ENCODE data around the gene GSDME.
"Not testable (repeated sequence)": the region's sequence is repeated elsewhere in the genome, so short reads cannot be mapped to it uniquely, and the experiment has no call there.

Gene GSDME

DNA sequence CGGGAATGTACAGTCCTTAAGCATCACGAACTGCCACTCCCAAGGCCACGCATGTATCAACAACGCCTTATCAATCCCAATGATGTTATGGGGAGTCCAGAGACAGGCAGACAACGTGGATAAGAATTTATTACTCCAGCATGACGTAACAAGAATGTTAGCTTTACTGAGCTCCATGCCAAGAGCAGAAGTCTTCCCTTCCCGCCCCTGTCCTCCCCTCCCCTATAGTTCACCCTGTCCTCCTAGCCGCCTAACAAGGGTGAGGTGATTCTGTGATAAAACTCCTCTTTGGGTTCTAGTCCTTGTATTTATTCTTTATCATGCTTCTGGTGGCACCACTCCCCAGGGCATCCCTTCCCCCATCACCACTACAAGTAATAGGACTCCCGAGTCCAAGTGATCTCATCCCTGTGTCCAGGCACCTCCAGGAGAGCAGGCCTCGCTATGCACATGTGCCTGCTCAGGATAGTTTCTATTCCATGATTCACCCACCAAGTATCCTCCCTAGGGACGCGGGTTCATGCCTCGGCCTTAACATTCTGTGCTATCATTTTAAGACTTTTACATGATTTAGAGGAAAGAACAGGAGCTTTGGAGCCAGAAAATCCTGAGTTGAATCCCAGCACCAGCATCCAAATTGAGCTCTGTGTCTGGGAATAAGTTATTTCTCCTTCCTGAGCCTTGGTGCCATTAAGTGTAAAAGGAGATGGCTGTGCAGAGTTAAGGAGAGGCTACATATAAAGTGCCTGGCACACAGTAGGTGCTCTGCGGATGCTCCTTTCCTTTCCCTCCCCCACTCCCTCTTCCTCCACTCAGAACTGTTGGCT lies 15.4 kb downstream of the GSDME start:
- no peak for DNase-seq (ENCODE audit: low spot score)

GRCh38 chr7:24740871-24741270 lies 16.4 kb downstream of the GSDME start:
- no peak for DNase-seq (ENCODE audit: low spot score)

GRCh38 chr7:24739306-24739705 lies 18.0 kb downstream of the GSDME start:
- DNase-seq (ENCODE audit: low spot score) = no peak

DNA sequence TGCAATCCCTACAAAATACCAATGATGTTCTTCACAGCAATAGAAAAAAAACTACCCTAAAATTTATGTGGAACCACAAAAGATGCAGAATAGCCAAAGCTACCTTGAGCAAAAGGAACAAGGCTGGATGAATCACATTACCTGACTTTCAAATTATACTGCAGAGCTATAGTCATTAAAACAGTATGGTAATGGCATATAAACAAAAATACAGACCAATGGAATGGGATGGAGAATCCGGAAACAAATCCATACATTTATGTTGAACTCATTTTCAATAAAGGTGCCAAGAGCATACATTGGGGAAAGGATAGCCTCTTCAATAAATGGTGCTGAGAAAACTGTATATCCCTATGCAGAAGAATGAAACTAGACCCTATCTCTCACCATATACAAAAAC lies 18.7 kb downstream of the GSDME start:
- no peak for DNase-seq (ENCODE audit: low spot score)

GRCh38 chr7:24737281-24737680 lies 20.0 kb downstream of the GSDME start:
- no peak for DNase-seq (ENCODE audit: low spot score)

DNA sequence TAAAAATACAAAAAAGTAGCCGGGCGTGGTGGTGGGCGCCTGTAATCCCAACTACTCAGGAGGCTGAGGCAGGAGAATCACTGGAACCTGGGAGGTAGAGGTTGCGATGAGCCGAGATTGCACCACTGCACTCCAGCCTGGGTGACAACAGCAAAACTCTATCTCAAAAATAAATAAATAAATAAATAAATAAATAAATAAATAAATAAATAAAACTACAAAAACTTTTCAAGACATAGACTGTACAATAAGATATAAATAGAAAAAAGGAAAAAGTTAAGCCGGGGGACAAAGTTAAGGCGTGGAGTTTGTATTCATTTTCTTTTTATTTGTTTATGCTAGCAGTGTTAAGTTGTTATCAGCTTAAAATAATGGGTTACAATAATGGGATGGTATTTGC lies 21.7 kb downstream of the GSDME start:
- DNase-seq (ENCODE audit: low spot score) = not testable (repeated sequence)

GRCh38 chr7:24734306-24734705 lies 23.0 kb downstream of the GSDME start:
- no peak for DNase-seq (ENCODE audit: low spot score)

GRCh38 chr7:24733414-24734060 lies 23.7 kb downstream of the GSDME start:
- DNase-seq (ENCODE audit: low spot score) = no peak

- no peak for DNase-seq (ENCODE audit: low spot score)
These were observed 24.4 kb downstream of the GSDME start for GRCh38 chr7:24732646-24733413.

DNA sequence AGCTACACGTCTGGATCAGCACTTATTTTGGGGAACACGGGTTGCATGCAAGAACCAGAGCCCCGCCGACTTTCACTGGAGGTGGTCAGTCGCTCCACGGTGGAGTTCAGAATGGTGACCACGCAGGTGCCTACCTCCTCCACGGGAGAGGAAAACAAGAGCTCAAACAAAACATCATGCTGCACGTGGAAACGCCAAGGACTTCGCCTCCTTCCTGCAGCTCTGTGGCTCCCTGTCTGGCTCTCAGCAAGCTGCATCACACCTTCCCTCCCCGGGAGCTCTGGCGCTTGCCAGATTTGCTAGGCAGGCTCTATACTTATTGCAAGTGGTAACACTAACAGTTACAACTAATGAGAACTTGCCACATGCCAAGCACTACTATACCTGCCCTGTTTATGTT lies 26.0 kb downstream of the GSDME start:
- no peak for DNase-seq (ENCODE audit: low spot score)

DNA sequence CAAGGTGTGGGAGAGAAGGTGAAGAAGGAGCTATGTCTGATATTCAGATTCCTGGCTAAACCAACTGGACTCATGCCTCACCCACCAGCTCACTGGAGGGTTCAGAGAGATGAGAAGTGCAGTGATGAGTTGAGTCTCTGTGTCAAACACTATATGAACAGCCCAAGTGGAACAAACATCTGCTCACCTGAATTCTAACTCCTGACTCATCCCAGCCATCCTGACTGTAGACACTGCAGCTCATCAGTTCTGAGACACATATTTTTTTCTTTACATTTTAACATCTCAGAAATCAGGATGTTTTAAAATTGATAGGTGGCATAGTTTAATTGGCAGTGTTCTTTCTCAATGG lies 27.3 kb downstream of the GSDME start:
- no peak for DNase-seq (ENCODE audit: low spot score)

GRCh38 chr7:24729365-24730017 lies 27.8 kb downstream of the GSDME start:
- no peak for DNase-seq (ENCODE audit: low spot score)

DNA sequence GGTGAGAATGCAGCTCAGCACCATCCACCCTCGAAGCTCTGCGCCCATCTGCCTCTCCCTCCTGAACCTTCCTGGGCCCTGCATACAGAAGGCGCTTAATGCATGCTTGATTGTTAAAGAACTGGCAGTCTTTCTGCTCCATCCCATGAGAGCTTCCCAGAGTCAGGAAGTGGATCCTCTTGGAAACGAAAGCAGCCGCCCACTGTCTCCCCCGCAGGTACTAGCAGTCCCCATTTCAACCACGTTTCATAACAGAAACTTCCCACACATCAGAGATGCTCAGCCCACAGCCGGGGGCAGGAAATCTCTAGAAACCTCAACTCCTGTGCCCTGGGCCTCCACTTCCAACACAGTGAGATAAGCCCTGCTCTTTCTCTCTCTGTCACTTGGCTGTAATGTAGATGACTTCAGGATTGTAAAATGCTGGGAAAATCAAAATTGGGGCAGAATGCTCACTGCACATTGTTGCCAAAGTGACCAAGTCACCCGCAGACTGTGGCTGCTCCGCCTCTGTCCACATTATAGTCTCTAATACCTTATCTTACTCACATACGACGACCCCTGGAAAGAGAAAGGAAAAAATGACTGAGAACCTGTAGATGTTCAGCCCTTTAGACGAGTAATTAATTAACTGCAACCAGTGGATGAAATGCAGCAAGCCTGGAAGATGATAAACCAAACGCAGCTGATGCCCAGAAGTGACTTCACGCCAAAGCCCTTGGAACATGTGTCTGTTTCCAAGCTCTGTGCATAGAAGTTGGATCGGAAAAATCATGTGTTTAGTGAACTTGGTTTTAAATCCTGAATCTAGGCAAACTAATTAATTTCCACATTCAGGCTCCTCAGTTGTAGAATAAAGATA lies 28.5 kb downstream of the GSDME start:
- no peak for DNase-seq (ENCODE audit: low spot score)

- no peak for DNase-seq (ENCODE audit: low spot score)
These were observed 29.2 kb downstream of the GSDME start for GRCh38 chr7:24728121-24728500.

DNA sequence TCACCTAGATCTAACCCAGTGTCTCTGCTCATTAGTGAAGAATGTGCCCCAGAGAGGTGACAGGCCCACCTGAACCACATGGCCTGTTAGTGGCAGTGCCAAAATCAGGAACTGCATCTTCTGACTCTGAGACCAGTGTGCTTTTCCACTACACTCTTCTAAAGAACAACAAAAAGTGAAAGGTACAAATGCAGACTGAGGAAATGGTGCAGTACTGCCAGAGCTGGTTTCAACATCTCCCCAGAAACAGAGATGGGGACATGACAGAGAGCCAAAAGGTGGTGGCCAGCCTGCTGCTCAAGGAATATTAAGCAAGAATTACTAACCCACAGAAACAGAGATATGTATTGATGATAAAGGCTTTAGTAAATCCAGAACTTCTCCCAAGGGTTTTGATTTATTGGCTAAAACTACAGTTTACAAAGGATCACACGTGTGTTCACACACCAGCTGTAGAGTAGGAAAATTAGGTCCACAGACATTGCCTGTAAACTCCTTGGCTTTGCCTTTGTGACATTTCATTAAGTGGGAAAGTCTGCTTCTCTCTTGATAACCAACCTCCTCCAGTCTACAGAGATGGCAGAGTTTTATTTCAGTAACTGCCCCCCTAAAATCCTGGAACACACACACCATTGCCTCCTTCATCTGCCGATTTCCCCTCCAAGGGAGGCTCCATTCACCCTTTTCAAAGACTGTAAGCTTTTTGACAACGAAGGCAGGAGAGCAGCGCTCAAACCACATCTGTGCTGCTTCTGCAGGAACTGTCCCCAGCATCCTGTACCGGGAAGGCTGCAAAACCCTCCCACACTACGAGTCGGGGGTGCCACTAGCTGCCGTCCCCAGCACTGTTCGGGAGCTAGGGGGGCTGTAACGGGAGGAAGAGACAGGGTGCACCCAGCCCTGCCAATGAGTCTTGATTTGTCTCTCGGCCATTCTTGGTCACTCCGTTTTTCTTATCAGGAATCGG lies 29.8 kb downstream of the GSDME start:
- DNase-seq (ENCODE audit: low spot score) = no peak

GRCh38 chr7:24725554-24726241 lies 31.6 kb downstream of the GSDME start:
- DNase-seq (ENCODE audit: low spot score) = no peak

DNA sequence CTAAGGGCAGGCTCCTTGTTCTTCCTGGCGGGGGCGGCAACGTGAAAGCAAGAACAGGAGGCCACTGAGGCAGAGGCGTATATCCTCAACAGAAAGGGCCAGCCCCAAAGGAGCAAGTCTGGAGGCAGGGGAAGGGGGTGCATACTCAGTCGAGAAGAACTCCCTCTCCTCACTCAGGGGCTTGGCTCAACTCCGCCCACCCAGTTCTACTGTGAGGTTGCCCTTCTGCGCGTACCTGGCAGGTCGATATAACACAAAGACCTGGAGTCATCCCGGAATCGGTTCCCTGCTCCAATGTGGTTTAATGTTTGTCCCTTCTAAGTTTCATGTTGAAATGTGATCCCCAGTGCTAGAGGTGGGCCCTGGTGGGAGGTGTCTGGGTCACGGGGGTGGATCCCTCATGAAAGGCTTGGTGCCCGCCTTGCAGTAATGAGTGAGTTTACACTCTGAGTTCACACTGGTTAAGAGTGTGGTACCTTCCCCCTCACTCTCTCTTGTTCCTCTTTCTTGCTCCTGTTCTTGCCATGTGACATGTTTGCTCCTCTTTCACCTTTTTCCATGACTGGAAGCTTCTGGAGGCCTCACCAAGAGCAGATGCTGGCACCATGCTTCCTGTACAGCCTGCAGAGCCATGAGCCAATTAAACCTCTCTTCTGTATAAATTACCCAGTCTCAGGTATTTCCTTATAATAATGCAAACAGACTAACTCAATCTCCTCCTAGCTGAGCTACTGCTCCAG lies 32.6 kb downstream of the GSDME start:
- DNase-seq (ENCODE audit: low spot score) = no peak

DNA sequence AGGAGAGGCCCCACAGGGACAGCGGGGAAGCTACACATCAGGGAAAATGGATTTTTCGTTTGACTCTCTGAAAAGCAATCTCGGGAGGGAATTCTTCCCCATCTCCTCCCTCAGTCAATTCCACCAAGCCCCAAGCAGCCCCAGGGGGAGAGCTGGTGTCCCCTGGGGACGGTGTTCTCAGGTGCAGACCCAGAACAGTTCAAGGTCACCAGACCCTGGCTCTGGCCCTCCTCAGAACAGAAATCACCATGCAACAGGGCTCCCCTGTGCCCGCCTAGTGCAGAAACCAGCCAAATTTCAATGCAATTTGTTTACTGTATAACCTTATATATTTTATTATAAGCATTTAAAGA lies 34.1 kb downstream of the GSDME start:
- DNase-seq (ENCODE audit: low spot score) = no peak

All from CD4-positive, alpha-beta T cell treated with Interleukin-6 at 100 ng/mL for 8 hours (primary cell).